Breast epithelium (tissue), 4 donors: ENCODE results near the gene CD58. TPM values are rescaled to one million over a fixed set of nuclear protein-coding genes. Genes with fewer than 3 reads are reported as not detected.

Source experiments
- DNase-seq, 2 donors: peaks; one replicate each; pipeline ENCODE4 v3.0.0-alpha.2; 2019; ENCODE audit warnings: low spot score in 2 of 2
- H3K27ac ChIP-seq, 2 donors: fragments of 200-600 bp; sonication (generic) in 1 of 2; one replicate each; pipeline ENCODE4 v1.5.1; 2016 to 2019; ENCODE audit warnings: mild to moderate bottlenecking in 1 of 2
- H3K27me3 ChIP-seq, 2 donors: fragments of 200-600 bp; sonication (generic) in 1 of 2; one replicate each; pipeline versions ENCODE4 v1.5.1 to v1.6.0; 2017 to 2019; ENCODE audit warnings: control low read depth in 1 of 2, mild to moderate bottlenecking in 1 of 2
- H3K36me3 ChIP-seq: fragments of 200-600 bp; one replicate; pipeline ENCODE4 v1.5.1; 2019
- H3K4me1 ChIP-seq, 2 donors: fragments of 200-600 bp; sonication (generic); one replicate each; pipeline ENCODE4 v1.5.1; 2016 to 2019; ENCODE audit warnings: control low read depth in 1 of 2
- H3K4me3 ChIP-seq, 3 donors: fragments of 200-600 bp; sonication (generic); 1 replicate in 2 of 3; 2 replicates in 1 of 3; pipeline ENCODE4 v1.5.1; 2016 to 2019; ENCODE audit warnings: mild to moderate bottlenecking in 3 of 3, moderate library complexity in 2 of 3
- H3K9me3 ChIP-seq, 2 donors: fragments of 200-600 bp; sonication (generic) in 1 of 2; one replicate each; pipeline ENCODE4 v1.5.1; 2016 to 2019; ENCODE audit warnings: control low read depth in 1 of 2
- CTCF ChIP-seq, 3 donors: fragments of 450-650 bp; IDR thresholded peaks; one replicate each; pipeline ENCODE4 v1.5.1; 2016 to 2017; ENCODE audit warnings: antibody characterized with exemption in 3 of 3, mild to moderate bottlenecking in 3 of 3, moderate library complexity in 3 of 3
- POLR2A ChIP-seq: fragments of 450-650 bp; IDR thresholded peaks from one replicate; pipeline ENCODE4 v1.6.1; 2016; ENCODE audit warnings: antibody characterized with exemption, mild to moderate bottlenecking, moderate library complexity
- POLR2AphosphoS5 ChIP-seq, 3 donors: sonication (generic); formaldehyde crosslinking; IDR thresholded peaks; one replicate each; pipeline ENCODE4 v1.6.1; 2017; ENCODE audit warnings: antibody characterized with exemption in 3 of 3
- intact Hi-C: fragments of 100-400 bp; cut with DNase I; formaldehyde crosslinking; loops from one replicate; pipeline ENCODE4 v1.15.1; 2023; ENCODE audit warnings: low total_unique reads
- total RNA-seq, 3 donors: library from RNA; depleted of rRNA; stranded (reverse); fragments of >200 nt; gene quantifications; one replicate each; pipeline ENCODE4 v1.1.0, GENCODE V29; 2016

Gene CD58
- total RNA-seq, 3 donors from 2014 or later, result 22.0 to 31.4 (median 31.3) TPM

DNA sequence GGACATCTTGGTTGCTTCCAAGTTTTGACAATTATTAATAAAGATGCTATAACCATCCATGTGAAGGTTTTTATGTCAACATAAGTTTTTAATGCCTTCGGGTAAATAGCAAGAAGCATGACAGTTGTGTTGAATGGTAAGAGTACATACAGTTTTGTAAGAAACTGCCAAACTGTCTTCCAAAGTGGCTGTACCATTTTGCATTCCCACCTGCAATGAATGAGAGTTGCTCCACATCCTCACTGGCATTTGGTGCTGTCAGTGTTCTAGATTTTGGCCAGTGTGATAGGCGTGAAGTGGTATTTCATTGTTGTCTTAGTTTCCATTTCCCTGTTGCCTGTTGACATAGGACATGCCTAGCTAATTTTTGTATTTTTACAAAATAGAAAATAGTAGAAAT lies 45.4 kb downstream of the CD58 start:
- H3K27me3 ChIP-seq, result no peaks in the 10 kb centered on the region
- intact Hi-C loops, result no loop called here
- no peak overlapping the region for H3K4me3 ChIP-seq
- H3K27ac ChIP-seq, result no peak overlapping the region
- TF ChIP-seq POLR2AphosphoS5 (IDR thresholded peaks at IDR 0.05) (no peak), CTCF (IDR thresholded peaks at IDR 0.05) (no peak), POLR2A (no peak)
- H3K9me3 ChIP-seq, result no peaks in the 10 kb centered on the region
- no peaks in the 10 kb centered on the region for H3K4me1 ChIP-seq
- H3K36me3 ChIP-seq, result no peaks in the 10 kb centered on the region
- DNase-seq, result no peak

- H3K9me3 ChIP-seq, result no peaks in the 10 kb centered on the region
- intact Hi-C loops, result no loop called here
- H3K4me1 ChIP-seq, result no peaks in the 10 kb centered on the region
- H3K36me3 ChIP-seq, result no peaks in the 10 kb centered on the region
- no peak for DNase-seq
- H3K4me3 ChIP-seq, result no peak overlapping the region
- TF ChIP-seq POLR2A (no peak), POLR2AphosphoS5 (IDR thresholded peaks at IDR 0.05) (no peak), CTCF (IDR thresholded peaks at IDR 0.05) (no peak)
- H3K27ac ChIP-seq, result no peak overlapping the region
- H3K27me3 ChIP-seq, result no peaks in the 10 kb centered on the region
These were observed 49.6 kb downstream of the CD58 start for GRCh38 chr1:116521186-116521585.

- Histone ChIP-seq H3K27ac (no peak overlapping the region), H3K36me3 (no peaks in the 10 kb centered on the region), H3K4me3 (no peak overlapping the region), H3K27me3 (no peaks in the 10 kb centered on the region), H3K9me3 (no peaks in the 10 kb centered on the region), H3K4me1 (no peaks in the 10 kb centered on the region)
- DNase-seq, result no peak
- intact Hi-C loops, result no loop called here
- TF ChIP-seq POLR2AphosphoS5 (IDR thresholded peaks at IDR 0.05) (no peak), CTCF (IDR thresholded peaks at IDR 0.05) (no peak), POLR2A (no peak)
These were observed 52.4 kb downstream of the CD58 start for GRCh38 chr1:116518400-116518799.

DNA sequence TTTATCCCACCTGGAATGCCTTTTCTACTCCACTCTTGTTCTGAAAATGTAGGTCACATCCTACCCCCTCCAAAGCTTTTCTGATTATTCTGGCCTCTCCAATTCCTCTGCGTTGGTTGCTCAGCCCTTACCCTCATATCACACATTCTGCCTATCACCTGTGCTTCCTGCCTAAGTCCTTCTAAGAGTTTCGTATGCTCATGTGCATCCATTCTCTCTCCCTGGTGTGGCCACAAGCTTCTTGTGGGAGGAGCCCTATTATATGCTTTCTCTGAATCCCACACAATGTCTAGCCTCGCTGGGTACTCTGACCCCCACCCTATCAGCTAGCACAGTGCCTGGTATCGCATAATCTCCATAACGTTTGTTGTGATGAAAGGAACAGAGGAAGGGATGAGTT lies 54.2 kb downstream of the CD58 start:
- no peak for DNase-seq
- no peaks in the 10 kb centered on the region for H3K9me3 ChIP-seq
- H3K36me3 ChIP-seq, result no peaks in the 10 kb centered on the region
- no peak for TF ChIP-seq POLR2AphosphoS5 (IDR thresholded peaks at IDR 0.05)
- no peak for TF ChIP-seq POLR2A
- no peak for TF ChIP-seq CTCF (IDR thresholded peaks at IDR 0.05)
- H3K27me3 ChIP-seq, result no peaks in the 10 kb centered on the region
- intact Hi-C loops, result no loop called here
- H3K4me3 ChIP-seq, result no peak overlapping the region
- no peaks in the 10 kb centered on the region for H3K4me1 ChIP-seq
- no peak overlapping the region for H3K27ac ChIP-seq

GRCh38 chr1:116515702-116516101 lies 55.1 kb downstream of the CD58 start:
- no peak for DNase-seq
- TF ChIP-seq CTCF (IDR thresholded peaks at IDR 0.05) (no peak), POLR2A (no peak), POLR2AphosphoS5 (IDR thresholded peaks at IDR 0.05) (no peak)
- H3K27ac ChIP-seq, result peak overlapping the region; percentile 72 to 90
- no peaks in the 10 kb centered on the region for H3K27me3 ChIP-seq
- H3K4me3 ChIP-seq, result no peak overlapping the region
- no peaks in the 10 kb centered on the region for H3K9me3 ChIP-seq
- H3K4me1 ChIP-seq, result no peaks in the 10 kb centered on the region
- H3K36me3 ChIP-seq, result no peaks in the 10 kb centered on the region
- intact Hi-C loops, result no loop called here
